ENCODE data around the gene TRUB1.

TRUB1 gene

GRCh38 chr10:115005771-115006170 is 67.8 kb downstream of the TRUB1 start:
- H3K4me1 Mint-ChIP-seq (ENCODE audit: low read depth) = peaks cover 5% of the 10 kb centered on the region
- H3K36me3 Mint-ChIP-seq (ENCODE audit: low read depth) = no peaks in the 10 kb centered on the region
- DNase-seq (ENCODE audit: low spot score) = no peak
- no peak overlapping the region for H3K27ac Mint-ChIP-seq
- H3K9me3 Mint-ChIP-seq = no peaks in the 10 kb centered on the region
- H3K27me3 Mint-ChIP-seq (ENCODE audit: low read depth) = peaks cover 13% of the 10 kb centered on the region
- no peak overlapping the region for H3K4me3 Mint-ChIP-seq

DNA sequence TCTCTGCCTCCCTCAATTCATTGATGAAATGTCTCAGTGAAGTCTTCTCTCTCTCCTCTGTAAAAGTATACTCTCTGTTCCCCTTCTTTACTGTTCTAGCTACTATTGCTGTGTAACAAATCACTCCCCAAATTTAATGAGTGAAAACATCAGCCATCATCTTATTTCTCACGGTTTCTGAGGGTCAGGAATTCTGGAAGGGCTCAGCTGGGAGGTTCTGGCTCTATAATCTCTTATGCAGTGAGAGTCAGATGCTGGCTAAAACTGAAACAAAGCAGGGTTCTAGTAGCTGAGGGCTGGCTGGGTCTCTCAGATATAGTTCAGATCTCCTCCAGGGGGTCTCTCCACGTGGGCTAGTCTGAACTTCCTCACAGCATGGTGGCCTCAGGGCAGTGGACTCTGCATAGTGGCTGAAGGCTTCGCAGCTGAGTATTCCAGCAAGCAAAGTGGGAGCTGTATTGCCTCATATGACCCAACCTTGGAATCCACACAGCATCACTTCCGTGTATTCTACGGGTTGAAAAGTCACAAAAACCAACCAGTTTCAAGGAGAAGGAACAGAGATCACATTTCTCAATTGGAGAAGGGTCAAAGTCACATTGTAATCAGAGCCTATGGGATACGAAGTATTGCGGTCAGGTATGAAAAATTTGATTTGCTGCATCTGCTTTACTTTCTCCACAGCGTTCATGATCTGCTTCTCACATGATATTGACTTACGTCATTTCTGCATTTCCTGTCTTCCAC is 80.4 kb downstream of the TRUB1 start:
- Mint-ChIP-seq H3K9me3 (no peaks in the 10 kb centered on the region), H3K4me1 (ENCODE audit: low read depth) (no peaks in the 10 kb centered on the region), H3K36me3 (ENCODE audit: low read depth) (no peaks in the 10 kb centered on the region), H3K27ac (no peak overlapping the region), H3K27me3 (ENCODE audit: low read depth) (peaks cover 10% of the 10 kb centered on the region), H3K4me3 (no peak overlapping the region)
- DNase-seq (ENCODE audit: low spot score) = no peak

GRCh38 chr10:115020449-115020848 is 82.5 kb downstream of the TRUB1 start:
- H3K27me3 Mint-ChIP-seq (ENCODE audit: low read depth) = peaks cover 10% of the 10 kb centered on the region
- H3K36me3 Mint-ChIP-seq (ENCODE audit: low read depth) = no peaks in the 10 kb centered on the region
- H3K9me3 Mint-ChIP-seq = no peaks in the 10 kb centered on the region
- no peak for DNase-seq (ENCODE audit: low spot score)
- no peaks in the 10 kb centered on the region for H3K4me1 Mint-ChIP-seq (ENCODE audit: low read depth)
- H3K27ac Mint-ChIP-seq = no peak overlapping the region
- H3K4me3 Mint-ChIP-seq = no peak overlapping the region

DNA sequence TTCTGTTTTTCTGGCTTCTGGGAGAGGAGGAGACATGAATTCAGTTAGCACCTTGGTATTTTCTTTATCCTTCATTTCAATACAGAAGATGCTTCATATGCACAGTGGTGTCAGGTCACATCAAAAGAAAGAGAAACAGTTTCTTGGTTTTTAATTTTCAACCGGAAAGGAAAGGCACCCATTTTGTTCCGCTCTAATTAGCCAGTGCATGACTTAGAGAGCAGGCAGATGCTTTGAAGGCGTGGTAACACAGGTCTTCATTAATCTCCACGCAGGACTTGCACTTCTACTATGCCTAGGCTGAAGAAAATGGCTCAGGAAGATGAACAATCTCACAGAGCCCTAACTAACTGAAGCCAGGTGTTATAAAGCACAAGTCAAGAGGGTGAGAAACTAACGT is 84.7 kb downstream of the TRUB1 start:
- no peaks in the 10 kb centered on the region for H3K4me1 Mint-ChIP-seq (ENCODE audit: low read depth)
- no peak for DNase-seq (ENCODE audit: low spot score)
- no peak overlapping the region for H3K27ac Mint-ChIP-seq
- no peaks in the 10 kb centered on the region for H3K9me3 Mint-ChIP-seq
- H3K27me3 Mint-ChIP-seq (ENCODE audit: low read depth) = peaks cover 2% of the 10 kb centered on the region
- no peaks in the 10 kb centered on the region for H3K36me3 Mint-ChIP-seq (ENCODE audit: low read depth)
- H3K4me3 Mint-ChIP-seq = no peak overlapping the region

- Mint-ChIP-seq H3K9me3 (no peaks in the 10 kb centered on the region), H3K27ac (no peak overlapping the region), H3K36me3 (ENCODE audit: low read depth) (no peaks in the 10 kb centered on the region), H3K4me1 (ENCODE audit: low read depth) (no peaks in the 10 kb centered on the region), H3K27me3 (ENCODE audit: low read depth) (peaks cover 2% of the 10 kb centered on the region), H3K4me3 (no peak overlapping the region)
- no peak for DNase-seq (ENCODE audit: low spot score)
These were observed 85.7 kb downstream of the TRUB1 start for GRCh38 chr10:115023715-115024114.

DNA sequence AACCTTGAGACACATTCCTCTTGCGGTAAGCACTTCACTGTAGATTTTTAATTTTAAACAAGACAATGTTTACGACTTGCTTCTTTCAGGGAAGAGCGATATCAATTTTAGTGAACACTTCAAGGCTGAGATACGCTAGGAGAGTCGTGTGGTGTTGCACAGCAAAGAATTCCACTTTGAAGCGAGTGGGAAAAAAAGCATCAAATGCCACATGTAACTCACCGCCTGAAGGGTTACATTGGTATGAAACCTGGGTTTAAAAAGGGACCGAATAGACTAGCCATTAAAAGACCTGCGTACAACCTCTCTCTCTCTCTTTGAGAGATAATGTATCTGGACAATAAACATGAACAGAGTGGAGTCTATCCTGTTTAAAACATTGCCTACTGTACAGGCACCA is 86.4 kb downstream of the TRUB1 start:
- H3K4me1 Mint-ChIP-seq (ENCODE audit: low read depth) = no peaks in the 10 kb centered on the region
- no peaks in the 10 kb centered on the region for H3K9me3 Mint-ChIP-seq
- no peaks in the 10 kb centered on the region for H3K27me3 Mint-ChIP-seq (ENCODE audit: low read depth)
- no peak for DNase-seq (ENCODE audit: low spot score)
- no peaks in the 10 kb centered on the region for H3K36me3 Mint-ChIP-seq (ENCODE audit: low read depth)
- no peak overlapping the region for H3K4me3 Mint-ChIP-seq
- no peak overlapping the region for H3K27ac Mint-ChIP-seq

- DNase-seq (ENCODE audit: low spot score) = no peak
- no peak overlapping the region for H3K4me3 Mint-ChIP-seq
- H3K36me3 Mint-ChIP-seq (ENCODE audit: low read depth) = no peaks in the 10 kb centered on the region
- no peaks in the 10 kb centered on the region for H3K4me1 Mint-ChIP-seq (ENCODE audit: low read depth)
- H3K9me3 Mint-ChIP-seq = no peaks in the 10 kb centered on the region
- peaks cover 3% of the 10 kb centered on the region for H3K27me3 Mint-ChIP-seq (ENCODE audit: low read depth)
- H3K27ac Mint-ChIP-seq = no peak overlapping the region
These were observed 88.2 kb downstream of the TRUB1 start for GRCh38 chr10:115026056-115026745.

- DNase-seq (ENCODE audit: low spot score) = no peak
- H3K36me3 Mint-ChIP-seq (ENCODE audit: low read depth) = no peaks in the 10 kb centered on the region
- no peak overlapping the region for H3K4me3 Mint-ChIP-seq
- no peaks in the 10 kb centered on the region for H3K9me3 Mint-ChIP-seq
- H3K27me3 Mint-ChIP-seq (ENCODE audit: low read depth) = peaks cover 3% of the 10 kb centered on the region
- no peak overlapping the region for H3K27ac Mint-ChIP-seq
- peaks cover 2% of the 10 kb centered on the region for H3K4me1 Mint-ChIP-seq (ENCODE audit: low read depth)
These were observed 88.7 kb downstream of the TRUB1 start for GRCh38 chr10:115026746-115027140.
